T-helper 2 cell (primary cell): ENCODE data around the gene ATG3.
A peak's percentile ranks its signal among the peaks of the same experiment; 100 is the strongest.
"Not testable (repeated sequence)": the region's sequence is repeated elsewhere in the genome, so short reads cannot be mapped to it uniquely, and the experiment has no call there.

Experiments
- DNase-seq, 5 experiments: peaks; one replicate each; pipeline versions ENCODE4 v3.0.0 to v3.0.0-alpha.2; 2012 to 2022
- total RNA-seq, 2 donors: gene quantifications; one replicate each; lab custom pipeline; 2026; lab: John Stamatoyannopoulos, UW

ATG3 gene
- 50.5 to 62.3 reads per million in 2 donors for total RNA-seq

GRCh38 chr3:112561734-112562529 is at the start of gene ATG3, which contains the start of gene SLC35A5:
ATG3 (minus strand) TSS chr3:112561962; CDS start chr3:112561528, 434 bp downstream.
SLC35A5 (plus strand) TSS chr3:112562045; CDS start chr3:112563404, 1,359 bp downstream.
- DNase-seq: peak; percentile 97 to 99 (median 98)

DNA sequence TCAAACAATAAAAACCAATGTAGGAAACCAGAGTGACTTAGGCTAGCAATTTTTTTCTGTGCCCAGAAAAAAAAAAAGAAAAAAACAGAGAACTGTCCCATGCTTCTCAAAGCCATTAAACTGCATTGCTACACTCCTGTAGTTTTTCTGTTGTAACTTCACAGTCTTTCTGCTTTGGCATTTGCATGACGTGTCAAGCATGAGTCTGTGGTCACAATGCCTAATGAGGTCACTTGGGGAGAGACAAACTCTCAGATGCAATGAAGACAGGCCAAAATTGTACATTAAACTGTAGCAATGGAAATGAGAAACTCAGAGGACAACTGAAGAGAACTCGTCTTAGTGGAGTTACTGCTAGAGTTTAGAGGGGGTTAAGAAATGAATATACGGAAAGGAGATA is 48.4 kb upstream of the ATG3 start:
- no peak for DNase-seq

DNA sequence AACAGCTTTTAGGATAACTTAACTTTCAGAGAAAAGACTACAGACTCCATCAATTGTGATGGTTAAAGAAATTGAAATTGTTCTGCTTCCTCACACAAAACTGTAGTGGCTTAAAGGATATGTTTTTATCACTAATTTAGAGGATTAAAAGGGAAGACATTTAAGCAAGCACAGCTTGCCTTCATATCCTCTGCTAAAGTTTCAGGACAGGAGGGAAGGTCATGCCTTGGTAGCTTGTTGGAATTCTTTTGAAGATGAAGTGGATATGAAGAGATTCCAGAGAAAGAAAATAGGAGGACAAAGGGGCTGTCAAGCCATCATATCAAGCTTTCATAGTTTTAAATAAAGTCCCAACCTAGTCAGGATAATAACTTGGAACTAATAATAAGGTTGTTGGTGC is 46.1 kb upstream of the ATG3 start:
- no peak for DNase-seq

DNA sequence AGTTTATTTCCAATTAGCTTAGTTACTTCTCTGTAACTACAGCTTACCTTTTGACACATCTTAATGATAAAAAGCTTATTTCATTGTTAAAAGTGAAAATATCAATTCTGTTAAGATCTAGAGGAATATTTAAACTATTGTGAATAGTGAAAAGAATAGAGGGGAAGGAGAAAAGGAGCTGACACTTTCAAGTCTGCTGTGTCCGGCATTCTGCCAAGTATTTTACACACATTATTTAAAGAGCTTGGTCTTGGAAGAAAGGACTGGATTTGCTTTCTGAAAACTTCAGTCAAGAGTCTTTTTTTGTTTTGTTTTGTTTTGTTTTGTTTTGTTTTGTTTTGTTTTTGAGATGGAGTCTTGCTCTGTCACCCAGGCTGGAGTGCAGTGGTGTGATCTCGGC is 44.3 kb upstream of the ATG3 start:
- no peak for DNase-seq

DNA sequence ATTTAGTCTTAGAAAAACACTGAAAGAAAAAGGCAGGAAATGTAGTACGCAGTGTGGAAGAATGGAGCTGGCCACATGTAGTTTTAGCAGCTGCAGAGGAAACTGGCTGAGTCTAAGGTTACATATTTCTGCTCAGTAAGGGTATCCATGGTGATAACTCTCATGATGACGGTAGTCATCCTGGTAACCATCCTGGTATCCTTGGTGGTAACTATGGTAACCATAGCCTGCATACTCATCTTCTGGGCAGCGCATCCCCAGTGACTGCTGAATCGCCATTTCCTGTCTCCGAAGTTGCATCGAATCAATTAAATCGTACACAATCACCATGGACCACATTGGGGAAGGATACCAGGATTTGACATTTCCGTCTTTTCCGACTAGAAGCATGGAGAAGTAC is 43.5 kb upstream of the ATG3 start:
- peak in 1 of 5 experiments; percentile 24 for DNase-seq

- peak in 1 of 5 experiments; percentile 27 for DNase-seq
These were observed 42.8 kb upstream of the ATG3 start for GRCh38 chr3:112604536-112604935.

DNA sequence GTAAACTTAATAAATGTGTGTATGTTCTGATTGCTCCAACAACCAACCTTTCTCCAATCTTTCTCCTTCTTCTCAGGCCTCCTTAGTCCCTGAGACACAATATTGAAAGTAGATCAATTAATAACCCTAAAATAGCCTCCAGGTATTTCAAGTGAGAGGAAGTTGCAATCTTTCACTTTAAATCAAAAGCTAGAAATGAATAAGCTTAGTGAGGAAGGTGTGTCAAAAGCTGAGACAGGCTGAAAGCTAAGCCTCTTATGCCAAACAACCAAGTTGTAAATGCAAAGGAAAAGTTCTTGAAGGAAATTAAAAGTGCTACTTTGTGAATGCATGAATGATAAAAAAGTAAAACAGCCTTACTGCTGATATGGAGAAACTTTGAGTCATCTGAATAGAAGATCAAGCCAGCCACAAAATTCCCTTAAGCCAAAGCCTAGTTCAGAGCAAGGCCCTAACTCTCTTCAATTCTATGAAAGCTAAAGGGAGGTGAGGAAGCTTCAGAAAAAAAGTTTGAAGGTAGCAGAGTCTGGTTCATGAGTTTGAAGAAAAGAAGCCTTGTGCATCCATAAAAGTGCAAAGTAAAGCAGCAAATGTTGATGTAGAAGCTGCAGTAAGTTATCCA is 40.6 kb upstream of the ATG3 start:
- DNase-seq: peak in 1 of 5 experiments; percentile 46

GRCh38 chr3:112598731-112599130 is 37.0 kb upstream of the ATG3 start:
- no peak for DNase-seq

DNA sequence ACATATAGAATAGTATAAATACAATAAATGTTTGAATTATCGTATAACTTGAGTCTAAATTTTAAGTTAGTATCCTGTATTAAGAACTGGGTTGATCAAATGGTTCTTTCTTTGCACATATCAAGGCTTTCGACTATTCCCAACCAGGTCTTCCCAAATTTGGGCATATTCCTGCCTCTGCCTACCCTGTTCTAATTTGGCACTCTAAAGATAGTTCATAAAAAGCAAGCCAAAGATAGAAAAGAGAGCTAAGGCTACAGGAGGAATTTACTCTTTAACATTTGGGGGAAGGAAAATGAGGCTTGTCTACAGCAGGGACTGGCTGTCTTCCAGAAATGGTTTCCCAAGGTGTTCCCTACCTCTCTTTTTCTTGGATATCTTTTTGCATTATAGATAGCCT is 36.2 kb upstream of the ATG3 start:
- no peak for DNase-seq

- DNase-seq: no peak
These were observed 33.1 kb upstream of the ATG3 start for GRCh38 chr3:112594856-112595255.

GRCh38 chr3:112593258-112593657 is 31.5 kb upstream of the ATG3 start:
- no peak for DNase-seq

DNA sequence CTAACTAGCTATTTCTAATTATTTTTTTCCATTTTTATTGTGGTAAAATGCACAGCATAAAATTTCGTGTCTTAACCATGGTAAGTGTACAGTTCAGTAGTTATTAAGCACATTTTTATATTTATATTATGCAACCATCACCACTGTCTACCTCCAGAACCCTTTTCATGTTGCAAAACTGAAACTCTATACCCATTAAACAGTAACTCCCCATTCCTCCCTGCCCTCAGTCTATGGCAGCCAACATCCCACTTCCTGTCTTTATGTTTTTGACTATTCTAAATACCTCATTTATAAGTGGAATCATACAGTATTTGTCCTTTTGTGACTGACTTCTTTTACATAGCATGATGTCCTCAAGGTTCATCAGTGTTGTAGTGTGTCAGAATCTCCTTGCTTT is 25.6 kb upstream of the ATG3 start:
- no peak for DNase-seq

GRCh38 chr3:112585782-112586181 is 24.0 kb upstream of the ATG3 start:
- DNase-seq: no peak

- no peak for DNase-seq
These were observed 21.3 kb upstream of the ATG3 start for GRCh38 chr3:112583105-112583504.

- peak in 1 of 5 experiments; percentile 76 for DNase-seq
These were observed 20.6 kb upstream of the ATG3 start for GRCh38 chr3:112582244-112582874.

GRCh38 chr3:112579697-112580096 is 17.9 kb upstream of the ATG3 start:
- DNase-seq: no peak

GRCh38 chr3:112579232-112579631 is 17.5 kb upstream of the ATG3 start:
- no peak for DNase-seq

- DNase-seq: no peak
These were observed 10.9 kb upstream of the ATG3 start for GRCh38 chr3:112572701-112573100.

- no peak for DNase-seq
These were observed 7.5 kb upstream of the ATG3 start for GRCh38 chr3:112569265-112569664.

GRCh38 chr3:112568642-112569041 is 6.9 kb upstream of the ATG3 start:
- no peak for DNase-seq

DNA sequence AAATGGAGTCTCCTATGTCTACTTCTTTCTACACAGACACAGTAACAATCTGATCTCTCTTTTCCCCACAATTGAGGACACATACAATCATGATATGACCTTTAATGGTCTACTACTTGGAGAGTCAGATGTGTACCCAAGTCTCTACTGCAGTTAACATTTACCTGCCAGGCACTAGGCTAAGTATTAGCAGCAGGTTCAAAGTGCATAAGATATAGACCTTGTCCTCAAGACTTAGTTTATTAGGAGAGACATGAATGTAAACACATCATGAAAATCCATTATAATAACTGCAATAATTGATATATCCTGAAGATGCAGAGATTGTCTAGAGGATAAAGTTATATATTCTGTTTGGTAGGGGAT is 3.2 kb upstream of the ATG3 start:
- DNase-seq: no peak

GRCh38 chr3:112564247-112564939 is 2.6 kb upstream of the ATG3 start:
- DNase-seq: not testable (repeated sequence)

DNA sequence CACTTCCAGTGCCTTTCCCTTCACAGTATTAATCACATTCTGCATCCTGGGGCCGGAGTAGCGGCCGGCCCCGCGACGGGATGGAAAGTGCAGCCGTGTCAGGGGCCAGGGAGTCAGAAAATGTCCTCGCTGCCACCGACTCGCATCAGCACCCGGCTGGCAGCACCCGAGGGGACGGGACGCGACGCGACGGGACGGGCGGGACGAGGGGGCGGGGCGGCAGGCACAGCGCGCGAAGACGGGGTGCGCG is 353 bp downstream of the ATG3 start:
- DNase-seq: no peak
